GM19468 (cell line): Measurements from ENCODE around the gene FREY1.

Experiments used
- ATAC-seq: cut with Tn5 transposase; IDR thresholded peaks from one replicate; pipeline ENCODE4 v1.9.1; 2021; ENCODE audit warnings: mild to moderate bottlenecking, moderate library complexity, moderate number of reproducible peaks; ENCODE audit not compliant: unreplicated experiment; ENCODE audit errors: extremely low read depth

FREY1 gene

GRCh38 chr11:45929486-45930030, 22.5 kb upstream of the FREY1 start:
- ATAC-seq, result no peak

GRCh38 chr11:45928535-45929215, 21.6 kb upstream of the FREY1 start:
- ATAC-seq, result no peak

- no peak for ATAC-seq
Observed at GRCh38 chr11:45927684-45928413, 20.8 kb upstream of the FREY1 start.

DNA sequence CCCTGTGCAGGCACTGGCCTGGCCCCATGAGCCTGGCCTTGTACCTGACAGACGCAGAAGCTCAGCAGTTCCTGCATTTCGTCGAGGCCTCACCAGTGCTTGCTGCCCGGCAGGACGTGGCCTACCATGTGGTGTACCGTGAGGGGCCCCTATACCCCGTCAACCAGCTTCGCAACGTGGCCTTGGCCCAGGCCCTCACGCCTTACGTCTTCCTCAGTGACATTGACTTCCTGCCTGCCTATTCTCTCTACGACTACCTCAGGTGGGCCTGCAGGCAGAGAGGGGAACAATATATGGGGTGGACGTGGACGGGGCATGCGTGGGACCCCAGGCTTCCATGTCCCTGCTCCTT, 20.2 kb upstream of the FREY1 start:
- no peak for ATAC-seq

GRCh38 chr11:45926536-45927331, 19.7 kb upstream of the FREY1 start:
- ATAC-seq, result no peak

GRCh38 chr11:45926001-45926401, 18.9 kb upstream of the FREY1 start:
- ATAC-seq, result no peak

- no peak for ATAC-seq
Observed at GRCh38 chr11:45925550-45925949, 18.5 kb upstream of the FREY1 start.

DNA sequence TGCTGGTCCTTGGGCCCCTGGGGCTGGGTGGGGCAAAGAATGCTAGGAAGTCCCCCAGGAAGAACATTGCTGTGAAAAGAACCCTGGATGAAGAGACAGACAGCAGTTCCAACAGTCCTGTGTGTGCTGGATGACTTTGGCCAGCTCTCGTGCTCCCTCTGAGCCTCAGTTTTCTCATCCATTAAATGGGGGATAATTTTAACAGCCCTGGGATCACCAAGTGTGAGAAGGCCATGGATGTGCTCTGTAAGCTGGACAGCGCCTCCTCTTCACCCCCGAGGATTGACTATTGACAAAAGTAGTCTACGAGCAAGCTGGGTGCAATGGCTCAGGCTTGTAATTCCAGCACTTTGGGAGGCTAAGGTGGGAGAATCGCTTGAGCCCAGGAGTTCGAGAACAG, 17.9 kb upstream of the FREY1 start:
- ATAC-seq, result no peak

GRCh38 chr11:45924036-45924915, 17.2 kb upstream of the FREY1 start:
- ATAC-seq, result no peak

GRCh38 chr11:45922425-45923082, 15.5 kb upstream of the FREY1 start, which contains the start of gene LARGE2:
Gene LARGE2 (plus strand): TSS chr11:45922656. CDS start chr11:45922883, 227 bp downstream.
- ATAC-seq, result no peak

DNA sequence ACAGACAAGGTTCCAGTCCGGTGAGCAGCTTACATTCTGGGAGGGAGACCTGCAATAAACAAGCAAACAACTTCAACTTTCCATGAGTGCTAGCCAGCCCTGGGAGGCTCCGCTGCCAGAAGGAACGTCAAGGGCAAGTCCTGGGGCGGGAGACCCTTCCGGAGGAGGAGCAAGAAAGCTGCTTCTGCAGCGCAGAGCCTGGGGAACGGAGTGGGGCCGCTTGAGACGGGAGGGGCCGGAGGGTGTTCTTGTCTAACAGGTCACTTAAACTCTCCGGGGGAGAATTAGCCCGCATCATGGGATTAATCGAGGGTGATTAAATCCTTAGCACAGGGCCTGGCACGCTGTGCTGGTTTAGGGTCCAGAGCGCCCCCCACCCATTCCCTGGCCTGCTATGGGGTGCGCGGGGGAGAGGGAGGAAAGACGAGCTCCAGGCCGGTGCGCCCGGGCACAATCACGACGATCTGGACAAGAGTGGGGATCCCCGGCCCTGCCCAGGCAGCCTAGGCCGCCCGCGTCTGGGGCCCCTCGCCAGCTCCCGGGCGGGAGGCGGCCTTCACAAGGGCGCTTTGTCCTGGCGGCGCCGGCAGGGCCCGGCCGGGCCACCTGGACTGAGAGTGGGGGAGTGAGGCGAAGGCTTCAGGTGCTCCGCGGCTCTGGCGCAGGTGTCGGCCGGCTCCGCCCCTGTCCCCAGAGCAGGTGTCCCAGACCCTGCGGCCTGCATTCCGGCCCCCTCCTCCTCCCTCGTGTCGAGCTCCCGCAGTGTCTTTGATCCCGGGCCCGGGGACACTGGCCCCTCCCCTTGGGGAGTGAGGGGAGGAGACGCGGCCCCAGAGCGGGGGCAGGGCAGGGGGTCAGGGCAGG, 14.7 kb upstream of the FREY1 start:
- ATAC-seq, result no peak

DNA sequence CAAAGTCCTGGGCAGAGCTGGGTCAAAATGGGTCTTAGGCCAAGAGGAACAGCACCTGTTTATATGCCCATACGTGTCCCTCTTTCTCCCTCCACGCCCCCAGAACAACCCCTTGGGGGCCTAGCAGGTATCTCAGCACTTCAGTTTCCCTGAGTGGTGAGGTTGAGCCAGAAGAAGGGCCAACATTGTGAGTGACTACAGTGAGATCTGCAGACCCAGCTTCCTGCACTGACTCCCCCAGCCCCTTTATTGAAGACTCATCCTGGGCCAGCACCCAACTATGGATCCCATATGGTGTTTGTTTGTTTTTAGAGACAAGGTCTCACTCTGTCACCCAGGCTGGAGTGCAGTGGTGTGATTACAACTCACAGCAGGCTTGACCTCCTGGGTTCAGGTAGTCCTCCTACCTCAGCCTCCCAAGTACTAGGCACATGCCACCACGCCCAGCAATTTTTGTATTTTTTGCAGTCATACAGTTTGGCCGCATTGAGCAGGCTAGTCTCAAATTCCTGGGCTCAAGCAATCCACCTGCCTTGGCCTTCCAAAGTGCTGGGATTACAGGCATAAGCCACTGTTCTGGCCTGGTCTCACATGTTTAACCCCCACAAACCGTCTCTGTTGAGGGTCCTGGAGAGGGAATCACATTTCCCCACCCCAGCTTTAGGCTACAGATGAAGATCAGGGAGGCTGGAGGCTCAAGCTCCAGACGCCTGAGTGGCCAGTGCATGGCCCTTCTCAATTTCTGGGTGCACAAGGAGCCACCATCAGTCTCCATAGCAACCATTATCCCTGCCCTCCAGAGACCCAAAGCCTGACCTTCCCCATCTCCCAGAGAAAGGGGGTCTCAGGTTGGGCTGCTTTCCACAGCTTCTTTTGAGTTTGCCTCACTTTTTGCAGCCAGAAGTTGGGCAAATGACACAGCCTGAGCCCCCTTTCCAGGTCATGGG, 13.7 kb upstream of the FREY1 start:
- no peak for ATAC-seq

GRCh38 chr11:45919806-45920530, 12.9 kb upstream of the FREY1 start:
- no peak for ATAC-seq

DNA sequence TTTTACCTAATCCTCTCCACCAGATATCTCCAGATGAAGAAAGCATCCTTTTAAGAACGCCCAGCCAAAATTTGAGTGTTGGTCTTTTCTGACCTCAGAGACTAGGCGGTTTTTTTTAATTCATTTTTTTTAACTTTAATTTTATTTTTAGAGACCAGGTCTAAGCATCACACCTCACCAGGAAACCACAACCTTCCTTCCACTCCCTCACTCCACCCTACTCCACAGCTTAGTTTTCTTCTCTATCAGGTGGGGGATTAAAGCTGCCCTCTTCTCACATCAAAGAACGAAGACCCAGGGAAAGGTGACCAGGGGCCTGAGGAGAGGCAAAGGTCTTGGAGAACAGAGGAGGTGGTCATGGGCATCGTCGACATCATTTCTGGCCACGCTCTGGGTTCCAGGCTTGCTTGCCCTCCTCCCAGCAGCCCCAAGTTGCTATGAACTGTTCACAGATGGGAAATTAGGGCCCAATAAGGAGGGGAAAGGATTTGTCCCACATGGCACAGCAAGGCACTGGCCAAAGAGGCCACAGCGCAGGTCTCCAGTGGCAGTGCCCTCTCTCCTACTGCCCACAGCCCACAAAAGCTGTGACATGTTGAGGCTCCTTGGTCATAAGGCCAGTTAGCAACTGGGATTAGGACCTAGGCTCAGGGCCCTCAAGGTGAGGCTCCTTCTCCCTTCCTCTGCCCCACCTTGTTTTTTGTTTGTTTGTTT, 12.0 kb upstream of the FREY1 start:
- no peak for ATAC-seq

GRCh38 chr11:45918331-45918941, 11.4 kb upstream of the FREY1 start:
- no peak for ATAC-seq
